Activated T-cell treated with anti-CD3 and anti-CD28 coated beads for 48 hours (primary cell): ENCODE results near the gene GOLGB1.
A peak's percentile ranks its signal among the peaks of the same experiment; 100 is the strongest.
"Not testable (repeated sequence)": the region's sequence is repeated elsewhere in the genome, so short reads cannot be mapped to it uniquely, and the experiment has no call there.

Experiments
- DNase-seq: peaks from one replicate; pipeline ENCODE4 v3.0.0-alpha.2; 2020; ENCODE audit warnings: low read depth

The GOLGB1 gene

GRCh38 chr3:121690777-121691405 is 58.6 kb downstream of the GOLGB1 start:
- DNase-seq, result no peak

GRCh38 chr3:121688747-121689146 is 60.8 kb downstream of the GOLGB1 start:
- DNase-seq, result not testable (repeated sequence)

DNA sequence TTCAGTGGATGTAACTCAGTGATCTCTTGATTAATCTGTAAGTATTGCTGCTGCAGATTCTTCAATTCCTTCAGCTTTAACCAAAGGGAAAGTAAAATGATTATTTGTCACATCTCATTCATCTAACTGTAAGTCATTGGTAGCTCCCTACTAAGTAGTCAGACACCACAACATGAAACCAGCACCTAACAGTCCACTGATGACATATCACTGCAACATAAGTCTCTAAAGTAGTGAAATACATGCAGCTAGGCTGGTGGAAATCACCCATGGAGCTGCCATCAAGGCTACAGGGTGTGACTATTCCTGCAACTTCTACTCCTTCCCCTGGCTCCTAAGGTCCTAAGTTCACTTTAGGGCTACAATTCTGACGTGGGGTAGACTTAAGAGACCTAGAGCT is 67.7 kb downstream of the GOLGB1 start:
- DNase-seq, result no peak

- DNase-seq, result no peak
Measured at GRCh38 chr3:121677141-121677540, 72.4 kb downstream of the GOLGB1 start.

GRCh38 chr3:121670676-121671075 is 78.9 kb downstream of the GOLGB1 start:
- no peak for DNase-seq

DNA sequence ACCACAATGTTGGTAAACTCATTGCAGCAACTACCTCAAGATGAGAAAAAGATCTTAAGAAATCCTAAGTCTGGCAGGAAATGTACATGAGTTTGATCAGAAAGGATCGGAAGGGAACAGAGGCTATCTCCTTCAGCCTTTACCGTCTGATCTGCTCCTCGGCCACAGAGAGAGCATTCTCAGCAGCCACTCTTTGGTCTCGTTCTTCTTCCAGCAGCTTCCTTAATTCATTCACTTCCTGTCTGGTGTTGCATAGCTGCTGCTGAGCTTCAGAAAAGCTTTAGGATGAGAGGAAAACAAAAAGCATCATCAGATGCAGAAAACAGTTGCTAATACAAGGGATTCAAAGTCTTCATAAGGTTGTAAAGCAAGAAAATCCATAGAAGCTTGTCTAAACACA is 82.2 kb downstream of the GOLGB1 start:
- DNase-seq, result no peak

- DNase-seq, result no peak
Measured at GRCh38 chr3:121665488-121665887, 84.1 kb downstream of the GOLGB1 start.

DNA sequence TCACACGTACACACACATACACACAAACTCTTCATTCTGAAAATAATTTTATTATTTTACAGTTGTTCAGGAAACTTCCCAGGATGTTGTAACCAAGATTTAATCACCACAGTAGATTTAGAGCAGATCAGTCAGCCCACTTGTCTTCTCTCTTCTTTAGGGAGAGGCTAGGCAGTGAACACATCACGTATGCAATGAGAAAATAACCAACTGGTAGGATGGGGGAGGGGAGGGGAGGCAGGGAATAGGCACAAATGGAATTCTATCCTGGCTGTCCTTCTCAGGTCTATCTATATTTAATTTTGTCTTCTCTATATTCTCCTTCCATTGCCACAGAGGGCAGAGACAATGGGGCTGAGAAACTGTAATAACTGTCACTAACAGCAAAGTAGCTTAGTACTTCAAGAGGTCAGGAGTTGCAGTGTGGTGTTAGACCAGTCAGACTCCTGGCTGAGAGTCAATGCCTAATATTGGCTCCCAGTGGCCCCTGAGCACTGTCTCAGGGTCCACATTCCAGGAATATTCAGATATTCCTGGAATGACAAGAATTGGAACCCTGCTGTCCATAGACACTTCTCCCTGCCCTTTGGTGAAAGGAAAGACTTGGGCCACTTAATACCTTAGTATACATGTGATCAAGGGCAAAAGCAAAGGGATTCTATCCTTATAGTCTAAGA is 86.2 kb downstream of the GOLGB1 start:
- DNase-seq, result no peak

- no peak for DNase-seq
Measured at GRCh38 chr3:121662742-121663141, 86.8 kb downstream of the GOLGB1 start.

DNA sequence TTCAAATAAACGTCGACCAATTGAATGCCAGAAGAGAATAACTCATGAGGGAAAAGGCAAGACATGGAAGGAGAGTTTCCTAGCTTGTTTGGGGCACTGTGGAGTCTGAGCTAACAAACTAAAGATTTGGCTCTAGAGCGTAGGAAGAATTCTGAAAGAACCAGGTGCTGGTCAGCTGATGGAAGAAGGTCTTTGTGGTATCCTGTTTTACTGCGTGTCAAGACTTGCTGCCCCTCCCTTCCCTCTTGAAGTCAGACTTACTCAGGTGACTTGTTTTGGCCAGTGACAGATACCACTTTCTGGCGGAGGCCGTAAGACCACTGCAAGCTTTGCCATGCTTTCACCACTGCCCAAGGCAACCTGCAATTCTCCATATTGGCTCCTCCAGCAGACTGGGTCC is 88.2 kb downstream of the GOLGB1 start:
- DNase-seq, result no peak

DNA sequence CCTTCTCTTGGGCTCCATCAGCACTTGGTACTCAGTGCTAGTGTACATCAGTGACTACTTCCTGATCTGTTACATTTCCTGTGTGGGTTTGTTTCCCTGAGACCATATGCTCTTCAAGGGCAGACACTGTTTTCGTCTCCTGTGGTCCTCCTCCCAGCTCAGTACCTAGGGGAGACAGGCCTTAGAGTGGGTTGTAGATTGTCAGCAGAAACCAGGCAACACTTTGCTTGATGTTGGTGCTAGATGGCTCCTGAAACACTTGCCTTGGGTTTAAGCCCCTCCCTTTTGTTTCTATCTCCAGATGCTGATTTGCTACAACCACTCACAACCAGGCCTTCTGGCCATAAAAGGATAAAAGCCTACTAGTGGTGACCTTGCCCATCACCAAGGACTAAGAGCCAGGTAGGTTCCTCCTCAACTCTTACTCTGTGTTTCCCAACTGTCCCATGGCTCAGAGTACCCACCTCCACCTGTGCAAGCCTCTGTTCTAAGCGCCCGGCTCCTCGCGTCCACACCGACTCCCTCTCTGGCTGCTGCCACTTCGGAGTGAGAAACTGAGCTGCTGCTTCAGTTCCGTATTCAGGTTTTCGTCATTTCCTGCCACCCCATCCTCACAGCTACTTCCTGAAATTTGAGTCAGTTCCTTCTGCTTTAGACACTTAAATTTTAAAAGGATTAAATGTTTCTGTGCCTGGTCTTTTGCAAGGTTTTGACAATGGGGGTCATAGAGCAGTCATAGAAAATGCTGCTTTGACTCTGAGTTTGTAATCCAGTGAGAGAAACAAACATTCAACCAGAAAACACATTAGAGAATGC is 89.0 kb downstream of the GOLGB1 start, which contains the start of gene HCLS1:
HCLS1 (minus strand) TSS at position 548 of the 816 bp plus-strand sequence. CDS start 2,556 bp downstream, outside the sequence.
- peak; percentile 53 for DNase-seq

GRCh38 chr3:121659586-121659985 is 90.0 kb downstream of the GOLGB1 start:
- no peak for DNase-seq

DNA sequence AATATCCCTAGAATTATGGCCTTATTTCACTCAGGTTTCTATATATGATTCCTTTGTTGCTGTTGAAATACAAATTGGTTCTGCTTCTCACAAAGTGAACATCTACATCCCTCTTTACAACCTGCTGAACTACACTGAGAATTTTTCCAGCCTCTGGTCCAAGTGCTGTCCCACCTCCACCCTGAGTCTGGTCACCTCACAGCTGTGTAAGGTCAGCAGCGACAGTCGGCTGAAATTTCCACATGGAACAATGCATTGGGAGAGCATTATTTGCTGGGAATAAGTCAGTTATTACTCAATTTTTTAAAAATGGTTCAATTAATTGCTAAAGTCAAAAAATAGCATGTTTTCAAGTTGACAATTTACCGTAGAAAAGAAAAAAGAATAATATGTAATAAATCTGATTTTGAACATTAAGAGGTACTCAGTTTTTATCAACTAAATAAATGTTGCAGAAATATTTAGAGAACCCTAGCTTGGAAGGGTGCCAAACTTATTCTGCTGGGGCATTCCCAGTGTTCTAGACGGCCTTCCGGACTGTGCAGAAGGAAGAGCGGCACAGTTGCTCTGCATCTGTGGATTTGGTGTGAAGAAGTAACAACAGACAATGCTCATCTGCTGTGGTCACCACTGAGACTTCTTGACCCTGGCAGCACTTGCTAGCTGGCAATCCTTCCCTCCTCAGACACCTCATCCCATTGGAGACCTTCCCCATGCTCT is 90.7 kb downstream of the GOLGB1 start:
- DNase-seq, result no peak

- DNase-seq, result no peak
Measured at GRCh38 chr3:121654493-121655385, 94.8 kb downstream of the GOLGB1 start.

DNA sequence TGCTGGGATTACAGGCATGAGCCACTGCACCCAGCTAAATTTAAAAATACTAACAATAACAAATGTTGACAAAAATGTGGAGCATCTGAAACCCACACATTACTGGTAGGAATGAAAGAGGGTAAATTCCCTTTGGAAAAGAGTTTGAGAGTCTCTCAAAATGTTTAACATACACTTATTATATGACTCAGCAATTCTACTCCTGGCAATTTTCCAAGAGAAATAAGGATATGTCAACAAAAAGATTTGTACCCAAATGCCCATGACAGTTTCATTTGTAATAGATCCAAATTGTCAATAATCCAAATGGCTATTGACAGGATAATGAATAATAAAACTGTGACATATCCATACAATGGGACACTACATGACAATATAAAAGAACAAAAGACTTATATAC is 97.9 kb downstream of the GOLGB1 start:
- DNase-seq, result no peak

GRCh38 chr3:121649645-121650044 is 99.9 kb downstream of the GOLGB1 start:
- no peak for DNase-seq

GRCh38 chr3:121648219-121648958 is 101.2 kb downstream of the GOLGB1 start:
- DNase-seq, result no peak

- no peak for DNase-seq
Measured at GRCh38 chr3:121645054-121645453, 104.5 kb downstream of the GOLGB1 start.

GRCh38 chr3:121642601-121643314 is 106.8 kb downstream of the GOLGB1 start:
- DNase-seq, result no peak

- no peak for DNase-seq
Measured at GRCh38 chr3:121641127-121641526, 108.4 kb downstream of the GOLGB1 start.
